GM18520 (cell line): Measurements from ENCODE around the gene ITSN1.
"Not testable (repeated sequence)": the region's sequence is repeated elsewhere in the genome, so short reads cannot be mapped to it uniquely, and the experiment has no call there.

ENCODE experiments used
- ATAC-seq: cut with Tn5 transposase; IDR thresholded peaks from one replicate; pipeline ENCODE4 v1.9.1; 2021; ENCODE audit not compliant: unreplicated experiment

Gene ITSN1

GRCh38 chr21:33650929-33651509 is 8.7 kb downstream of the ITSN1 start:
- no peak for ATAC-seq

DNA sequence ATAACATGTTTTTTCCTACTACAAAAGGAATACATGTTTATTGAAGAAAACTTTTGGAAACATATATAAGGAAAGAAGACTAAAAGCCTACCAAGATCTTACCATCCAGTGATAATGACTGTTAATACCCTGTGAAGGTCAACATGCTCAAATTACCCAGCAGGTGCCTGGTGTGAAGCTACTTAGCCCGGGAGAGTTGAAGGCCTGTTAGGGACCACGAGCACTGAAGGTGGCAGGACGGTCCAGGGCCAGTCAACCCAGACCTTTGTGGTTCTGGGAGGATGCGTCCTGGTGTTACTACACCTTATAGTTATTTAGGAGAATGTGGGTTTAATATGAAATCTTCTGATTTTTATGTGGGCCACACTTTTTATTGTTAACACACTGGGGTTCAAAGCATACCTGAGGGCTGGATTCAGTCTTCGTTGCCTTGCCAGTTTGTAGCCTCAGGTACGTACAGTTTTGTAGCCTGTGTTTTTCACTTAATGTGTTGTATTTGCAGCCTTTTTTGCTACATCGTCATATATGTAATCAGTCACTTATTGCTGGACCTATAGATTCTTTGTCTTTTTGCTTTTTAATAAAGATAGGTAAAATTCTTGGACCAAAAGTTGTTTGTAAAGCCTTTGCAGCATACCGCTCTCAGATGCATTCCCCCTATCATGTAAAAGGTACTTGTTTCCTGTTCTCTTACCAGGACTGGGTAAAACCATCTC is 9.8 kb downstream of the ITSN1 start:
- ATAC-seq = no peak

DNA sequence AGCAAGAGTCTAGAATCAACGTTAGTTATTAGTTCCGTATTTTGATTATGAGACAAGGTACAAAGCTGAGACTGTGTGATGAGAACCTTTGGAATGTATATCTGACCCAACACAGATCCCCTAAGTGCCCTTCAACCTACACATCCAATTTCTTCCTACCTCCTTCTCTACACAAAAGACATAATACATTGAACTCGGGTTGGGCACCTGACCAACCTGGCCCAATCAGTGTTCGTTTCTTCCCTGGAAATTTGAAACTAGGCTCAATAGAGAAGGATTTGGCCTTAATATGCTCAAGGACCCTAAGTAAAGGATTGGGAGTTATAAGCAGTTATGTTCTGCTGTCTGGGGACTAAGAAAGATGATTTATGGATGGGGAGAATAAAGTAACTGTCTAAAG is 12.1 kb downstream of the ITSN1 start:
- ATAC-seq = no peak

DNA sequence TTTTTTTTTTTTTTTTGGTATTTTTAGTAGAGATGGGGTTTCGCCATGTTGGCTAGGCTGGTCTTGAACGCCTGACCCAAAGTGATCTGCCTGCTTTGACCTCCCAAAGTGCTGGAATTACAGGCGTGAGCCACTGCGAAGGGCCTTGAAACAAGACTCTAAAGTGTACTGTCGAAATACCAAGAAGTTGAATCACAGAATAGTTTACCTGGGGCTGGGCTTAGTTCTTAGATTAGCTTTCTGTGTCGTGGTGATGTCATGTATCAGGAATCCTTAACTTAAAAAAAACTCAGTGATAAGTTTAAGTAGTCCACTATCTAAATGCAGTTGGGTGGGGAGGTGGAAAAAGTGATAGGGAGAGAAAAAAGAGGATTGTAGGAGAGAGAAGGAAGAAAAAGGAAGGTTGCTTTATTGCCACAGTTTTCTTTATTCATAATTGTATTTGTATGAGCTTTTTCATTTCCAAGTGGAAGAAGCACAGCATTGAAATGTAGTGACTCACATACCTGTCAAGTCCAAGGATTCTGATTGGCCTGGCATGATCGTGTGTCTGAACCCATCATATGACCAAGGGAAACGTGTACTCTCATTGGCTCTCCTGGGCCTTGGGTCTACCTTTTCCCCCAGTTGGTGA is 13.4 kb downstream of the ITSN1 start:
- ATAC-seq = no peak

- ATAC-seq = no peak
These were observed 15.0 kb downstream of the ITSN1 start for GRCh38 chr21:33657124-33657820.

DNA sequence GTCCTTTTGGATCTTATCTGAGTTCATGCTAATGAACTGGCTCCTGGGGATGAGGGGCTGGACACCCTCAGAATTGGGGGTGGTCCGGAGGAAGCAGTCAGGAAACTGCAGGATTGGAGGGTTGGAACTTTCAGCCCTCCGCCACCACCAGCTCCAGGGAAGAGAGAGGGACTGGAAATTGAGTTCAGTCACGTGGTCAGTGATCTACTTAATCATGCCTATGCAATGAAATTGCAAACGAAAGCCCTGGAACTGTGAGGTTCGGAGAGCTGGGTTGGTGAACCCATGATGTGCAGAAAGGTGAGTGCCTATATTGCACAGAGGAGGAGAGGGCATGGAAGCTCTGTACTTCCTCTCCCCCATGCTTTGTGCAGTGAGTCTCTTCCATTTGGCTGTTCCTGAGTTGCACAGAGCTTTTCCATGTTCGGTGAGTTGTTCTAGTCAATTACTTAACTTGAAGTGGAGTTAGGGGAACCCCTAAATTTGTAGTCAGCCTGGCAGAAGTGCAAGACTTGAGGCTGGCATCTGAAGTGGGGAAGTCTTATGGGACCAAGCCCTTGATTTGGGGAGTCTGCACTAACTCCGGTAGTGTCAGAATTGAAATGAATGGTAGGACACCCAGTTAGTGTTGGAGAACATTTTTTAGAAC is 16.7 kb downstream of the ITSN1 start:
- no peak for ATAC-seq

- ATAC-seq = no peak
These were observed 17.3 kb downstream of the ITSN1 start for GRCh38 chr21:33659568-33659949.

DNA sequence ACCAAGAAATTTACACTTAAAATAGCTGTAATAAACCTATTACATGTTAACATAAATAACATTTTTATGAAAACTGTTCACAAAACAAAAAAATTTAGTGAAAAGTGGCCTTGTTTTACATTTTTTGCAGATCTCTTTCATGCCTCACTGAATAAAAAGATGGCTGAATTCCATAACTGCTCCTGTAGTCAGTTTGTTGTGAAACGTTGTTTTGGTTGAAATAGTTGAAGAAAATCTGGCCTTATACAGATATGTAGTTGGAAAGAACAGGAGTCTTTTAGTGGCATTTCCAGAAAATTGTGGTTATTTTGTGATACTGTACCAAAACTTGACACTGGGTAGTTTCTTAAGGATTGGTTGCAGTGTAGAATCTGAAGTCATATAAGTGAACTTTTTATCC is 18.1 kb downstream of the ITSN1 start:
- ATAC-seq = no peak

GRCh38 chr21:33661146-33661545 is 18.8 kb downstream of the ITSN1 start:
- no peak for ATAC-seq

DNA sequence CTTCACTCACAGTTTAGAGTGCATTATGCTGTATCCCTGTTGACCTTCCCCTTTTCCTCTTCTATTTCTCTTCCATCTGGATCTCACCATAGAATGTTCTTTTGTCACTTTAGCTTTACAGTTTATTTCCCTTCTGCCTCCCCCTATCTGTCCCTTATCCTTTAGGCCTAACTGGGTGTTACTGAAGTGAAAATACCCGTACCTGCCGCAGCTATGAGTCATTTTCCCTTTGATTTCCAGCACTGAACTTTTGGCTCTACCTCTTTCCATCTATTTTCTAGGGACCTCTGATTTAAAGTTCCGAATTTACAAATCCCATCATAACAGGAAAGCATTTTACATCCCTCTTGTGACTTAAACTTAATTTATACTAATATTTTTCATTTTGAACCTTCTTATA is 19.7 kb downstream of the ITSN1 start:
- ATAC-seq = no peak

DNA sequence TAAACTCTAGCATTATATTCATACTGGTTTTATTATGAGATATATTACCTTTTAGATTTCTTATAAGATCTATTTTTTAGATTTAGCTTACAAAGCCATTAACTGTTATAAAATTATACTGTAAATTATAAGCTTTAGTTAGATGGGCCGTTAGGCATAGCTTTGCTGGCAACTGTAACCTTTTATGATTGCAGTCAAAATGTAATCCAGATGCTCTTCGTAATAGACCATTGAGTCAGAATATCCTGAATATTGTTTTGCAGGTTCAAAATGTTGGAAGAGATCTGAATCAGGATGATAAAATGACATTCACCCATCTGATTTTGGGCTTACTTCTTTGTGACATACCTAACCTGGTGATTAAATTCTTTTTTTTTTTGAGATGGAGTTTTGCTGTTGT is 20.9 kb downstream of the ITSN1 start:
- no peak for ATAC-seq

DNA sequence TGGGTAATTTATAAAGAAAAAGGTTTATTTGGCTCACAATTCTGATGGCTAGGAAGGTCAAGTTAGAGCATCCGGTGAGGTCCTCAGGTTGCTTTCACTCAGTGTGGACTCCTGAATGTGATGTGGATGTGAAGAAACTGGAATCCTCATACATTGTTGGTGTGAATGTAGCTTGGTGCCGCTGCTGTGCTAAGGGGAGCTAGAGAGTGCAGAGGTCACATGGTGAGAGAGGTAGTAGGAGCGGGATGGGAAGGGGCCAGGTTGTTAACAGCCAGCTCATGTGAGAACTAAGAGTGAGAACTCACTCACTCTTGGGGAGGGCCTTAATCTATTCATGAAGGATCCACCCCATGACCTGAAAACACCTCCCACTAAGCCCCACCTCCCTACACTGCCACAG is 21.8 kb downstream of the ITSN1 start:
- ATAC-seq = no peak

- no peak for ATAC-seq
These were observed 23.9 kb downstream of the ITSN1 start for GRCh38 chr21:33666153-33666552.

DNA sequence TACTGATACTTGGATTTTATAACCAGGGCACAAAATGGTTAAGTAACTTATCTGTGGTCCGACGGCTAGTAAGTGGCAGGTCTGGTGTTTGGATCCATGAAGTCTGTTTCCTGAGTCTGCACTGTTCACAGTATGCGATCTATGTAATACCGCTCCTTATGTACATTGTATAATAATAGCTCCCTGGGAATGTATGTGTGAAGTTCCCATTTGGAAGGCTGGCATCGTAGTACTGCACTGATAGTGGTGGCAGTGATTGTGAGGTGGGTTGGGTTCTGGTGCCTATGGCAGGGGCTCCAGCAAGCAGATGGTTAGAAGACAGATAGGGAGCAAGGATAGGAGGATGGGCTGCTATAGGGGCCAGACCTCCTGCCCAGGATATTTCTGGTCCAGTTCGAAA is 25.3 kb downstream of the ITSN1 start:
- no peak for ATAC-seq

DNA sequence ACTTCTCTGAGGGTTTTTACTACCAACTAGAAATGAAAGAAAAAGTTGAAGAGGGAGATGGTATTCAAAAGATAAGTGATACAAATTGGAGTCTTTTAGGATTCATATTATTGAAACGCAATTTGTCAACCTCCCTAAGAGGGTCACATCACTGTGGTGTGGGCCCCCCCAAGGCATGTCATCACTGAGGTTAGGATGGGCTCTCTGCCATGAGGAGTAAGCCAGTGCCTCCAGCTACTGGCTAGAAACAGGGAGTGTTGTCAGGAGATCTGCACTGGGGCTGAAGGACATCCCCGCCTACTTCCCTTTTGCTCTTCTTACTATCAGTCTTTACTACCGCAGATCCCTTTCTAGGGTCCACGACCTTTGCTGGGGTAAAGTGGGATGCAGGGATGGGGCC is 25.9 kb downstream of the ITSN1 start:
- no peak for ATAC-seq

DNA sequence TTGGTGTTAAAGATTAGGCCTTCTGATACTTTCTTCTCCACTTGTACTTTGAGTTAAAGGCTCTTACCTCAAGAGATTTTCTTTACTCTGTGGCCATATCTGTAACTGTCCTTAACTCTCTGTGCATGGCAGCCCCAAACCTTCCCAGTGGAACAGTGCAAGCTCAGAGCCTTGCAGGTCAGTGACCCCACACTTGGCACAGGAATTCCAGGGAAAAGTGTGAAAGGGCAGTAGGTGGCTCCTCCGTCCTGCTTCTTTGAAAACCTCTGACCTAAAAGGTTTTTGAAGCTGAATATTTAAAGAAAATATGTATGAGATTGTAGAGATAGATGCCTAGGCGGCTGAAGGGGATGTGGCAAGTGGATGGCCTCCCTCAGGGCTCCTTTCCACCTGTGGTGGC is 26.3 kb downstream of the ITSN1 start:
- ATAC-seq = no peak

GRCh38 chr21:33670076-33670978 is 28.0 kb downstream of the ITSN1 start:
- no peak for ATAC-seq

GRCh38 chr21:33673473-33673872 is 31.2 kb downstream of the ITSN1 start:
- ATAC-seq = no peak

DNA sequence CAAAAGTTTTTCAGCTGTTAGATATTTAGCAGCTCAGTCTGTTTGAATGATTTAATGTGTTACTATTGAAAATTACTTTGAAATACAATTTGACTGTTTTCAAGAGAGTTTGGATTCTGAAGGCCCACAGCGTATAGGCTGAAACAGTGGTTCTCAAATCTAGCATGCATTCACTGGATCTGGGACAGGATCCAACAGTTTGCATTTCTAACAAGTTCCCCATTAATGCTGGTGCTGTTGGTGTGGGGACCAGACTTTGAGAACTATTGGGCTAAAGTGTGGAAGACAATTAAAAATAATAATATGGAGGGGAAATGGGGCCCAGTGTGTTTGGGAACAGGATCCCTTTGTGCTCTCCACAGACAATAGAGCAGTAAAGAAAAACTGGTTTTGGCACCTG is 31.9 kb downstream of the ITSN1 start:
- no peak for ATAC-seq

DNA sequence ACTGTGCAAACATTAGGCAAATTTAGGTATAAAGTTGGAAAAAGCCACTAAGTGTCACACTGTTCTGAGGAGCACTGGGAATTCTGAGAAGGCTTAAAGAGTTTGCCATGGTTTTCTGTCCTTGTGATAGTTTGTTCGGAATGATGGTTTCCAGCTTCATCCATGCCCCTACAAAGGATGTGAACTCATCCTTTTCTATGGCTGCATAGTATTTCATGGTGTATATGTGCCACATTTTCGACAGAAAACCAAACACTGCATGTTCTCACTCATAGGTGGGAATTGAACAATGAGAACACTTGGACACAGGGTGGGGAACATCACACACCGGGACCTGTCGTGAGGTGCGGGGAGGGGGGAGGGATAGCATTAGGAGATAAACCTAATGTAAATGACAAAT is 34.4 kb downstream of the ITSN1 start:
- ATAC-seq = not testable (repeated sequence)
